ENCODE results near the gene NUP85.

Gene NUP85

GRCh38 chr17:75168998-75169397, 36.5 kb upstream of the NUP85 start:
- no peak for TF ChIP-seq CTCF (IDR thresholded peaks at IDR 0.05; ENCODE audit: low read depth, low read length, missing control alignments)
- H3K4me3 ChIP-seq (ENCODE audit: low read depth, low read length) = no peak overlapping the region
- H3K27me3 ChIP-seq (replicated peaks) = no peaks in the 10 kb centered on the region
- in situ Hi-C loops (cut with HindIII; ENCODE audit: low pct_ligation_motif_present, low sequenced_read_pairs) = no loop called here
- no peak overlapping the region for H3K27ac ChIP-seq
- peaks cover 53% of the 10 kb centered on the region for H3K36me3 ChIP-seq (replicated peaks)
- DNase-seq = no peak

GRCh38 chr17:75173526-75173925, 32.0 kb upstream of the NUP85 start:
- in situ Hi-C loops (cut with HindIII; ENCODE audit: low pct_ligation_motif_present, low sequenced_read_pairs) = no loop called here
- Histone ChIP-seq H3K27ac (no peak overlapping the region), H3K27me3 (replicated peaks) (no peaks in the 10 kb centered on the region), H3K36me3 (replicated peaks) (peaks cover 63% of the 10 kb centered on the region), H3K4me3 (ENCODE audit: low read depth, low read length) (no peak overlapping the region)
- no peak for TF ChIP-seq CTCF (IDR thresholded peaks at IDR 0.05; ENCODE audit: low read depth, low read length, missing control alignments)
- no peak for DNase-seq

- no peak for DNase-seq
- TF ChIP-seq CTCF (IDR thresholded peaks at IDR 0.05; ENCODE audit: low read depth, low read length, missing control alignments) = no peak
- peaks cover 55% of the 10 kb centered on the region for H3K36me3 ChIP-seq (replicated peaks)
- H3K4me3 ChIP-seq (ENCODE audit: low read depth, low read length) = no peak overlapping the region
- in situ Hi-C loops (cut with HindIII; ENCODE audit: low pct_ligation_motif_present, low sequenced_read_pairs) = no loop called here
- no peak overlapping the region for H3K27ac ChIP-seq
- H3K27me3 ChIP-seq (replicated peaks) = no peaks in the 10 kb centered on the region
Observed at GRCh38 chr17:75174996-75175395, 30.5 kb upstream of the NUP85 start.

GRCh38 chr17:75176625-75177024, 28.9 kb upstream of the NUP85 start:
- peaks cover 48% of the 10 kb centered on the region for H3K36me3 ChIP-seq (replicated peaks)
- no peak for DNase-seq
- in situ Hi-C loops (cut with HindIII; ENCODE audit: low pct_ligation_motif_present, low sequenced_read_pairs) = no loop called here
- no peak overlapping the region for H3K4me3 ChIP-seq (ENCODE audit: low read depth, low read length)
- TF ChIP-seq CTCF (IDR thresholded peaks at IDR 0.05; ENCODE audit: low read depth, low read length, missing control alignments) = no peak
- no peak overlapping the region for H3K27ac ChIP-seq
- H3K27me3 ChIP-seq (replicated peaks) = no peaks in the 10 kb centered on the region

GRCh38 chr17:75178453-75178852, 27.0 kb upstream of the NUP85 start:
- Histone ChIP-seq H3K4me3 (ENCODE audit: low read depth, low read length) (no peak overlapping the region), H3K27ac (no peak overlapping the region), H3K27me3 (replicated peaks) (no peaks in the 10 kb centered on the region), H3K36me3 (replicated peaks) (peaks cover 35% of the 10 kb centered on the region)
- in situ Hi-C loops (cut with HindIII; ENCODE audit: low pct_ligation_motif_present, low sequenced_read_pairs) = no loop called here
- no peak for DNase-seq
- TF ChIP-seq CTCF (IDR thresholded peaks at IDR 0.05; ENCODE audit: low read depth, low read length, missing control alignments) = no peak

GRCh38 chr17:75181110-75181509, 24.4 kb upstream of the NUP85 start:
- no peak for DNase-seq

More at GRCh38 chr17:75181110-75181509, 24.4 kb upstream of the NUP85 start:
- in situ Hi-C loops (cut with HindIII; ENCODE audit: low pct_ligation_motif_present, low sequenced_read_pairs) = no loop called here
- Histone ChIP-seq H3K4me3 (ENCODE audit: low read depth, low read length) (peak overlapping the region; percentile 98), H3K27me3 (replicated peaks) (no peaks in the 10 kb centered on the region), H3K27ac (no peak overlapping the region), H3K36me3 (replicated peaks) (peaks cover 13% of the 10 kb centered on the region)
- TF ChIP-seq CTCF (IDR thresholded peaks at IDR 0.05; ENCODE audit: low read depth, low read length, missing control alignments) = no peak

All from brain microvascular endothelial cell (primary cell).